HepG2 (cell line): Measurements from ENCODE around the gene VAV2. TPM values are rescaled to one million over a fixed set of nuclear protein-coding genes. Genes with fewer than 3 reads are reported as not detected.

Experiments
- ARID2 ChIP-seq: sonication (generic); formaldehyde crosslinking; IDR thresholded peaks from 2 replicates; pipeline ENCODE4 v1.8.1; 2022; ENCODE audit warnings: mild to moderate bottlenecking, missing genetic modification reagents, borderline replicate concordance
- EZH2 ChIP-seq: conservative IDR thresholded peaks from 2 replicates; pipeline ENCODE4 v1.6.1; 2012; ENCODE audit warnings: mild to moderate bottlenecking, low read depth, low read length, moderate library complexity
- FOSL2 ChIP-seq: sonication (generic); formaldehyde crosslinking; IDR thresholded peaks from 2 replicates; pipeline ENCODE4 v1.4.0; 2020; ENCODE audit warnings: missing genetic modification reagents
- HNF4G ChIP-seq, 2 experiments: sonication (generic) in 1 of 2; formaldehyde crosslinking in 1 of 2; IDR thresholded peaks; 2 replicates each; pipeline versions ENCODE4 v1.4.0 to v1.6.1; 2011 to 2020; ENCODE audit warnings: borderline replicate concordance in 2 of 2, low read depth in 2 of 2, mild to moderate bottlenecking in 2 of 2, low read length in 1 of 2, missing genetic modification reagents in 1 of 2, moderate library complexity in 1 of 2
- TBX2 ChIP-seq: sonication (generic); formaldehyde crosslinking; IDR thresholded peaks from 2 replicates; pipeline ENCODE4 v1.5.0; 2020; ENCODE audit warnings: missing genetic modification reagents, mild to moderate bottlenecking, borderline replicate concordance
- ZBTB26 ChIP-seq: IDR thresholded peaks from 2 replicates; pipeline ENCODE4 v1.6.1; 2016; ENCODE audit warnings: missing compliant biosample characterization, missing genetic modification reagents, borderline replicate concordance
- ZBTB40 ChIP-seq, 2 experiments: fragments of 450-650 bp in 1 of 2; sonication (generic) in 1 of 2; formaldehyde crosslinking in 1 of 2; IDR thresholded peaks; 2 replicates each; pipeline versions ENCODE4 v1.6.1 to v1.8.0; 2016 to 2022; ENCODE audit warnings: antibody characterized with exemption in 1 of 2, mild to moderate bottlenecking in 1 of 2, missing genetic modification reagents in 1 of 2
- ZHX2 ChIP-seq, 2 experiments: sonication (generic) in 1 of 2; formaldehyde crosslinking in 1 of 2; IDR thresholded peaks; 2 replicates each; pipeline versions ENCODE4 v1.6.1 to v1.9.0; 2014 to 2022; ENCODE audit warnings: antibody characterized with exemption in 1 of 2, borderline replicate concordance in 1 of 2, inconsistent platforms in 1 of 2, low read depth in 1 of 2, missing genetic modification reagents in 1 of 2
- ZNF12 ChIP-seq: sonication (generic); formaldehyde crosslinking; IDR thresholded peaks from 2 replicates; pipeline ENCODE4 v1.5.0; 2020; ENCODE audit warnings: missing genetic modification reagents
- ZNF616 ChIP-seq: sonication (generic); formaldehyde crosslinking; IDR thresholded peaks from 2 replicates; pipeline ENCODE4 v1.5.0; 2020; ENCODE audit warnings: low read depth, mild to moderate bottlenecking, missing genetic modification reagents
- polyA plus RNA-seq, 8 experiments: library from polyadenylated mRNA; depleted of rRNA in 3 of 8; stranded (reverse) in 7 of 8; unstranded in 1 of 8; fragments of >200 nt; fragmentation: Illumina TruSeq in 4 of 8; extraction: Trizol in 4 of 8; gene quantifications; 2 replicates each; pipeline versions ENCODE4 v1.2.1 to v1.2.3, GENCODE V29; 2011 to 2016; ENCODE audit warnings: low read depth in 4 of 8, missing spikeins in 1 of 8, mixed read lengths in 1 of 8; ENCODE audit not compliant: insufficient read depth in 1 of 8
- total RNA-seq, 5 experiments: library from RNA; depleted of rRNA; stranded (reverse); fragments of >200 nt; fragmentation: Illumina TruSeq; extraction: Trizol; gene quantifications; 2 replicates each; pipeline ENCODE4 v1.2.3, GENCODE V29; 2016; ENCODE audit warnings: low read depth in 1 of 5

VAV2 gene
- total and polyA plus RNA-seq, 2 of the 13 experiments (the other 11 are each of a cell fraction or from before 2014, with no cell fraction given): 22.5 to 22.9 TPM

- peak; percentile 69 for TF ChIP-seq ZBTB26 (CRISPR knock-in tag)
- no peak for TF ChIP-seq ZNF12 (CRISPR knock-in tag)
- TF ChIP-seq HNF4G (IDR thresholded peaks at IDR 0.05; ENCODE audit: borderline replicate concordance, low read depth, low read length): peak; percentile 26; the same call in 1 of the 2 replicates
- no peak for TF ChIP-seq HNF4G (CRISPR knock-in tag; IDR thresholded peaks at IDR 0.05; ENCODE audit: borderline replicate concordance, low read depth)
- no peak for TF ChIP-seq EZH2
- no peak for TF ChIP-seq ZNF616 (CRISPR knock-in tag)
- TF ChIP-seq ZHX2 (IDR thresholded peaks at IDR 0.05; ENCODE audit: low read depth): no peak
- no peak for TF ChIP-seq ZHX2 (CRISPR knock-in tag; IDR thresholded peaks at IDR 0.05; ENCODE audit: borderline replicate concordance)
- no peak for TF ChIP-seq ARID2 (CRISPR knock-in tag)
- TF ChIP-seq ZBTB40 (IDR thresholded peaks at IDR 0.05): no peak
- no peak for TF ChIP-seq ZBTB40 (CRISPR knock-in tag; IDR thresholded peaks at IDR 0.05)
- 0 out of 2 replicates have a peak, but pooled peaks have one; percentile 24 for TF ChIP-seq TBX2 (CRISPR knock-in tag)
- no peak for TF ChIP-seq FOSL2 (CRISPR knock-in tag)
These were observed 239.2 kb downstream of the VAV2 start (continued) for GRCh38 chr9:133752739-133753446.
